NCI-H524 (cell line): ENCODE data around the gene XRCC4.

Source experiments
- DNase-seq, 2 experiments: peaks; one replicate each; lab custom pipeline; 2025; lab: John Stamatoyannopoulos, UW

The XRCC4 gene

DNA sequence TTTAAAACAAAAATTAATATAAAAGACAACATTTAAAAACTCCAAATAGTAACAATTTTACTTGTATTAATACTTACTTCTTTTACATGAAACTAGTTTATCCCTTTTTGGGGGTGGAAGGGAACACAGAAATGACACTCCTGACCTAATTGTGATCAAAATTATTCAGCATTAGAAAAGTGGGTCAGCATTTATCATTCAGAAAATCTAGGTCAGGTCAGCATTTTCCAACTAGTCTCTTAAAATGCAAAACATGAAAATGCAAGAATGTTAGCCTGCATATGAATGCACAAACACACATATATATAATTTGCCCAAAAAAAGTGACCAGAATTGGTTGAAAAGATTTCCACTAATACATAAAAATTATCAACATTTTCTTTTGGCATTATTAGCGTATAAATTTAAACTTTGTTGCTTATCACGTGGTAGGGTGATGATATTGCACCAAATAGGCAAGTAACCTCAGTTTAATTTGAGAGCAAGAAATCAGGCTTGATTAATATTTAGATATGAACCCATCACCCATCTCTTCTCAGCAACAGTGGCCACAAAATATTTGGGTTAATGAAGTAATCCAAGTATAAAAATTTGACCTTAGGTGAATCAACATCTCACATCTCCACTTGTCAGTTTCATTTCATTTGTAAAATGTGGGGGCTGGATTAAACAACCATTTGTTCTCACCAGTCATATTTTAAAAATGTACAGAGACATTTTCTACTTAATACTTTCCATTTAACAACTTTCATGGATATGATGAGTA lies 5.9 kb upstream of the XRCC4 start:
- DNase-seq: no peak

GRCh38 chr5:83072966-83073365 lies 4.4 kb upstream of the XRCC4 start:
- no peak for DNase-seq

GRCh38 chr5:83077662-83078261 lies 415 bp downstream of the XRCC4 start:
- DNase-seq: no peak

- DNase-seq: no peak
Observed at GRCh38 chr5:83082750-83083149, 5.4 kb downstream of the XRCC4 start.

DNA sequence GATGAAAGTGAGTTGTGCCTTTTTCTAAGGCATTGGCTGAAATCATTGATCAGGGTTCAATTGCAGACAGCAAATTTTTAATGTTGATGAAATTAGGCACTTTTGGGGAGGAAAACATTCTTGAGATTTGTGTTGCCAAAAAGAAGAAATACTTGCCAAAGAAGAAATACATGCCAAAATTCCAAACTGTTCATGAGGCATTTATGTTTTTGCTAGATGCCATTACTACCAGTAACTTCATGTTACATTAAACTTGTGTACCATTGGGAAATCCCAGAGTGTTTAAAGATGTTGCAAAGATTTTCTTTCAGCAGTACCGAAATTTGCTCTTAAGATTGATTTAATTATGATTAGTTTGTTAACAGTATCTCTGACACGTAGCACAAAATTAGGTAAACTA lies 7.0 kb downstream of the XRCC4 start:
- no peak for DNase-seq

- DNase-seq: no peak
Observed at GRCh38 chr5:83085106-83085505, 7.8 kb downstream of the XRCC4 start.

GRCh38 chr5:83090169-83090568 lies 12.8 kb downstream of the XRCC4 start:
- no peak for DNase-seq

DNA sequence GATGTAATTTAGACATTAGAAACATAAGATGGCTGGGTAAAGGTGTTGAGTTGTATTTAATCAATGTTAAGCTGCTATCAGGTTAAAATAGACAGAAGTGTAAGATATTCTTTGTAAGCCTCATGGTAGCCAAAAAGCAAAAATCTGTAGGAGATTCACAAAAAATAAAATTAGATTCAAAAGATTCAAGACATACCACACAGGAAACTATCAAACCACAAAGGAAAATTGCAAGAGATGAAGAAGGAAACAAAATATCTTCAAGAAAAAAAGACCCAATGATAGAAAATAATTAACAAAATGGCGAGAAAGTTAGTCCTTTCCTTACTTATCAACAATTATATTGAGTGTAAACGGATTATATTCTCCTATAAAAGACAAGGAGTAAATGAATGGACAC lies 15.3 kb downstream of the XRCC4 start:
- no peak for DNase-seq

GRCh38 chr5:83093692-83094091 lies 16.3 kb downstream of the XRCC4 start:
- DNase-seq: no peak

DNA sequence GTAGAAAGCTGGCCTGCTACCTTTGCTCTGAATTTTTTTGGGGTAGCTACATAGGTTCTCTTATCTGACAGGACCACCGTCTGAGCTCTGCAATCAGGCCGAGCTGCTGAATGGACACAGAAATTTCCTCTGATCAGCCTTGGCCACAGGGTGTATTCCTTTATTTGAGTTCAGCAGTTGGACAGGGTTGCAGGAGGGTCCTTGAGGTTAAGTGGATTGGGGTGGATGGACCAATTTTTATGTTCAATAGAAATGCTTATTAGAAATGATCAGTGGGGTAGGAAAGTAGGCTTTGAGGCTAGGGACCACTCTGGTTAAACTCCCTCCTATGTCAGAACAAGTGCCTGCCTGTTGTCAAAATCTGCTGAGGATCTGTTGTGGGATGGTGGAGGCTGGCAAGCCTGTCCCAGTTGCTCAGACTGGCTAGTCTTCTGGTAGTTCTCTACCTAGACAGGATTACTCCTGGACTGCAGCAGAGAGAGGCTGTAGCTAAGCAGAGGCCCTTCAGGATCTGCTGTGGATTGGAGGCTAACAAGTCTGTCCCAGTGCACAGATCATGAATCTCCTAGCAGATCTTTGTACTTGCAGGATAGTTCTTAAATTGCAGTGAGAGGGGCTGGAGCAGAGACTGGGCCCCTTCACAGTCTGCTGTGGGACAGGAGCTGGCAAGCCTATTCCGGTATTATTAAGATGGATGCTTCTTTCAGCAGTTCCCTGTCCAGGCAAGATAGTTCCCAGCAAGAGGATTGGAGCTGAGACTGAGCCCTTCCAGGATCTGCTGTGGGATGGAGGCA lies 18.0 kb downstream of the XRCC4 start:
- DNase-seq: no peak

- DNase-seq: no peak
Observed at GRCh38 chr5:83095957-83096539, 18.7 kb downstream of the XRCC4 start.

- no peak for DNase-seq
Observed at GRCh38 chr5:83096660-83097339, 19.5 kb downstream of the XRCC4 start.

- DNase-seq: peak in 1 of 2 experiments; percentile 18
Observed at GRCh38 chr5:83097689-83098231, 20.4 kb downstream of the XRCC4 start.

GRCh38 chr5:83099001-83099400 lies 21.7 kb downstream of the XRCC4 start:
- peak; percentile 69 to 84 for DNase-seq

- no peak for DNase-seq
Observed at GRCh38 chr5:83099445-83099844, 22.1 kb downstream of the XRCC4 start.

GRCh38 chr5:83101514-83101913 lies 24.2 kb downstream of the XRCC4 start:
- DNase-seq: no peak

DNA sequence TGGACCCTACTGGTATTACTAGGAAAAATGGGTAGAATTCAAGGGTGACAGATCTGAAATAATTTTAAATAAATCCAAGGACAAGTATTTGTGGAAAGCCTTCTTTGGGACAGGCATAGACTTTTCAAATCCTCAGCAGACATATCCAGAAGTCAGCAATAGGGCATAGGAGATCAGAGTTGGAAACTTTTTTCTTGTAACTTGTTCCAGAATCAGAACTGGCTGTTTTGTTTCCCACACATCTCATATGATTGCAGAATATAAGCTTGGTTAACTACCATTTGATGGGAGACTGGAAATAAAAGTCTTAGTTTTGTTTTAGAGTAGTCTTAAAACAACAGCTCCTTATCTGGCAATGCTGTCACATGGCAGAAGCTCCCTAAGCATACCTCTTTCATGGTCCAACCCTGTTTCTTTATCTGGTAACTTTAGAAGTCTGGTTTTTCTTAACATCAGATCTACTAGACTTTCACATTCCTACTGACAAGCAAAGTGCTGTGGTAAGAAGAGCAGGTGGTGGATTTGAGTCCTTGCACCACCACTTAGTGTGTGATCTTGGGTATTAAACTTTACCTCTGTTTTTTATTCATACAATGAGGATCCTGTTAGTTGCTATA lies 25.1 kb downstream of the XRCC4 start:
- no peak for DNase-seq

DNA sequence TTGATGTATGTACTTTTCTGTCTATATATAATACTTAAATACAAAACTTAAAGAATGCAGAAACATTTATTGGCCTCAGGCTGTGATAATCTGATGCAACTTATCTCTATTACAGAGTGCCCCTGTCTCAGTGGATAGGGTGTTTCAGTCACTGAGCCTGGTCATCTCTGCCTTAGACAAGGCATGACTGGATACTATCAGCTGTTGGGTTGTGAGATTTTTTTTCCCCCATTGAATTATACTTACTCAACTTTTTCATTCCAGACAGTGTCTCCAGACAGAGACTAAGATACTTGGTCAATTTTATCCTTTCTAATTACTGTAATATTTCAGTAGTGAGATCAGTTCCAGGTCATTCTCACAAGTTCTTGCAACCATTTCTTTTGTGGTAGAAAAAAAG lies 26.7 kb downstream of the XRCC4 start:
- DNase-seq: no peak

GRCh38 chr5:83107692-83108420 lies 30.5 kb downstream of the XRCC4 start:
- DNase-seq: no peak

DNA sequence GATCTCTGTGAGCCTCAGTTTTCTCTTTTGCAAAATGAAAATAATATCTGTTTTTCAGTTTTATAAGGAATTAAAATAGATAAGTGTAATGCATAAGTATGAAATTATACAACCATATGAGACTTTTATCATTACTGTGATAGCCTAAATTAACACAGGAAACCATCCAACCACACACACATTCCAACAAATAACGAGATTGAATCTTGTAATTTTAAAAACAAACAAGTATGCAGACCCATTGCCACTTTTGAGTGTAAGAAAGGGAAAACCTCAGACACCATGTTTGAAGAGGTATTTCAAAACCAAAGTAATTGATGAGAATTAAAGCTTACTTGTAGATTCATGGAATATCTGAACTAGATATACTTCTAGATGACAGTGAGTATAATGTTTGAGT lies 32.0 kb downstream of the XRCC4 start:
- DNase-seq: no peak

GRCh38 chr5:83115816-83116215 lies 38.5 kb downstream of the XRCC4 start:
- DNase-seq: no peak
